IPS-20b (cell line): ENCODE data around the gene RANBP3.

Experiments
- H3K27ac ChIP-seq: one replicate; pipeline ENCODE4 v1.5.1; 2013; ENCODE audit warnings: low read length
- H3K27me3 ChIP-seq: 2 replicates; pipeline ENCODE4 v1.6.1; 2013; ENCODE audit warnings: mild to moderate bottlenecking, low read length, inconsistent platforms; ENCODE audit not compliant: insufficient read depth
- H3K36me3 ChIP-seq: 2 replicates; pipeline ENCODE4 v1.6.1; 2013; ENCODE audit warnings: low read depth, mild to moderate bottlenecking, inconsistent platforms, low read length, moderate library complexity; ENCODE audit not compliant: insufficient read depth
- H3K4me1 ChIP-seq: 2 replicates; pipeline ENCODE4 v1.6.1; 2013; ENCODE audit warnings: mild to moderate bottlenecking, control low read depth, inconsistent platforms, low read length, moderate library complexity; ENCODE audit not compliant: insufficient read depth
- H3K4me3 ChIP-seq: 2 replicates; pipeline ENCODE4 v1.5.1; 2013; ENCODE audit warnings: mild to moderate bottlenecking, low read length, inconsistent platforms
- H3K9ac ChIP-seq: 2 replicates; pipeline ENCODE4 v1.6.1; 2013; ENCODE audit warnings: low read depth, mild to moderate bottlenecking, inconsistent platforms, low read length, moderate library complexity
- H3K9me3 ChIP-seq: 2 replicates; pipeline ENCODE4 v1.6.1; 2013; ENCODE audit warnings: mild to moderate bottlenecking, low read depth, low read length, inconsistent platforms; ENCODE audit not compliant: insufficient read depth

The RANBP3 gene

DNA sequence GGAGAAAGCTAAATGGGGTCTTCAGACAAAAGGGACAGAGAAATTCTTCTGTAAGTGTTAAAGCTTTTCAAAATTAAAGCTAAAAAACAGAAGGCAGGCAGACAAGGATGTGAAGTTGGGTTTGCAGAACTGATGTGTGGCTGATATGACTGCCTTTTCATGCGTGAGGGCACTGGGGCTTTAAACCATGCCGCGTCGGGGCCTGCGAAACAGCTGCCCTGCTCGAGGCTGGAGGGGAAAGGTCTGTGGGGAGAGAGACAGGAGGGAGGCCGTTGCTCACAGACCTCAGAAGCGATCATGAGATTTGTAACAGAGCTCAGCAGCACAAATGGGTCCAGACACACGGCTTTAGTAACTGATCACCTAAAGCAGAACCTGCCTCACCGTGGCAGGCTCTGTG lies 40.4 kb downstream of the RANBP3 start:
- Histone ChIP-seq H3K9ac (no peak overlapping the region), H3K27ac (no peak overlapping the region), H3K4me1 (no peaks in the 10 kb centered on the region), H3K36me3 (peaks cover 62% of the 10 kb centered on the region), H3K27me3 (no peaks in the 10 kb centered on the region), H3K4me3 (no peak overlapping the region), H3K9me3 (no peaks in the 10 kb centered on the region)

DNA sequence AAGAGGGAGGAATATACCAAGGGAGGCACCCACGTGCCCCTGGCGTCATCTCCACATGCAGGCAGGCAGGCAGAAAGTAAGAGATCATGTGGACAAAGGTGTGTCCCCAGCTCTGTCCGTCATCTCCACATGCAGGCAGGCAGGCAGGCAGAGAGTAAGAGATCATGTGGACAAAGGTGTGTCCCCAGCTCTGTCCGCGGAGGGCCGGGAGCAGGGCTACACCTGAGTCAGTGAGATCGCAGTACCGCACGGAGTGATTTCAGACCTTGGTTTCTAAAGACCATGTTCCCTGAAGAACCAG lies 41.7 kb downstream of the RANBP3 start:
- H3K4me1 ChIP-seq: no peaks in the 10 kb centered on the region
- no peaks in the 10 kb centered on the region for H3K27me3 ChIP-seq
- no peak overlapping the region for H3K9ac ChIP-seq
- peaks cover 61% of the 10 kb centered on the region for H3K36me3 ChIP-seq
- H3K27ac ChIP-seq: no peak overlapping the region
- no peaks in the 10 kb centered on the region for H3K9me3 ChIP-seq
- H3K4me3 ChIP-seq: no peak overlapping the region

DNA sequence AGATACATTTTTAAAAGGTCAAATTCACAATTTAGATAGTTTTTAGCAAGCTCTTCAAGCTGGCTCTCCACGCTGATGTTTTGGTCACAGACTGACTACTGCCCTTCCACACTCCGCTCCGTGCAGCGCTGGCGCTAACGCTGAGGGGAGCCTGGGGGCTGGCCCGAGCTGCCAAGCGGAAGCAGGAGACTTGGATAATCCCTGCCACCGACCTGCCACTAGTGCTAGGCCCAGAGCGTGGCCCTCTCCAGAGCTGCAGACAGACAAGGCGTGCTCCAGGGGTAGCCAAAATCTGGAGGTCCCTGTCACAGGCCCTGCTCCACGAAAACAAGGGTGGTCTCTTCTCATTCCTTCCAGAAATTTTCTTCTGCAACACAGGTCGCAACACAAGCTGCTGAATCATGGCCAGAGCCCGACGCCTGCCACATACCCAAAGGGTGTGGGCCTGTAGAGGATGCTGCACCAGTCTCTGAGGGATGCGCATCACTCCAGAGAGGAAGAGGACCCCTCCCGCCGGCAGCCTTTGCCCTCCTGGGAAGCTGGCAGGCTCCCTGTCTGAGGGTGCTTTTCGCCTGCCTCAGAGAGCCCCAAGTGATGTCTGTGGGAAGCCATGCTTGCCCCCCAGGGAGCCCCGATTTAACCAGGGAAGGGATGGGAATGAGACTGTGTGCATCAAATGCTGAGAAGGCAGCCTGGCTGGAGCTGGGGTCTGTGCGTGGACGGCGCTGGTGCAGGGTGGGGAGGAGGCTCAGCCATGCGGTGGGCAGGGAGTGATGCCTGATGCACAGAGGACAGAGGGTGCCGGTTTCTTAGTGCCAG lies 42.3 kb downstream of the RANBP3 start:
- no peaks in the 10 kb centered on the region for H3K27me3 ChIP-seq
- H3K36me3 ChIP-seq: peaks cover 61% of the 10 kb centered on the region
- H3K9me3 ChIP-seq: no peaks in the 10 kb centered on the region
- no peak overlapping the region for H3K4me3 ChIP-seq
- no peaks in the 10 kb centered on the region for H3K4me1 ChIP-seq
- no peak overlapping the region for H3K27ac ChIP-seq
- no peak overlapping the region for H3K9ac ChIP-seq

DNA sequence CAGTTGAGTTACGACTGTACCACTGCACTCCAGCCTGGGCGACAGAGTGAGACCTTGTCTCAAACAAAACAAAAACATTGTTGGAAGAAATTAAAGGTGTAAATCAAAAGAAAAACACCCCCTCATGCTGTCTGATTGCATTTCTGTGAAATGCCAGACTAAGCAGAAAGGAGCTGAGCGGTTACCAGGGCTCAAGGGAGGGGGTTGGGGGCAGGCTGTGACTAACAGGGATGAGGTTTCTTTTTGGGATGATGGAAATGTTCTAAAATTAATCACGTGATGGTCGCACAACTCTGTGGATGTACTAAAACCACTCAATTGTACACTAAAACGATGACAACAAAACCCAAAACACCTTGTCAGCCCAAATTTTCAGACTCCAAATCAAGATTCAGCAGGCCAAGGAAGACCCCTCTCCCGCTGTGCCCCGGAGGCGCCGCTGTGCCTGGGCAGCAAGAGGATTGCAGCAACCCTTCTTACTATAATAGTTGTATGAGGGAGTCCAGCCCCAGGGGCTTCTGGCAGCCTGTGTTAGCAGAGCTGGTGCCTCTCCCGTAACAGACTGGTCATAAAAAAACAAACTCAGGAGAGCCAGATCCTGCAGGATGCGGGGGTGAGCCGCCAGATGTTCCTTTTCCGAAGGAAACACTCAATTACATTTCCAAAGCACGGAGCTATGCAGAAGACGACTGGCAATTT lies 43.0 kb downstream of the RANBP3 start:
- H3K27me3 ChIP-seq: no peaks in the 10 kb centered on the region
- H3K4me3 ChIP-seq: no peak overlapping the region
- no peak overlapping the region for H3K27ac ChIP-seq
- H3K4me1 ChIP-seq: no peaks in the 10 kb centered on the region
- H3K9me3 ChIP-seq: no peaks in the 10 kb centered on the region
- H3K9ac ChIP-seq: no peak overlapping the region
- H3K36me3 ChIP-seq: peaks cover 61% of the 10 kb centered on the region

DNA sequence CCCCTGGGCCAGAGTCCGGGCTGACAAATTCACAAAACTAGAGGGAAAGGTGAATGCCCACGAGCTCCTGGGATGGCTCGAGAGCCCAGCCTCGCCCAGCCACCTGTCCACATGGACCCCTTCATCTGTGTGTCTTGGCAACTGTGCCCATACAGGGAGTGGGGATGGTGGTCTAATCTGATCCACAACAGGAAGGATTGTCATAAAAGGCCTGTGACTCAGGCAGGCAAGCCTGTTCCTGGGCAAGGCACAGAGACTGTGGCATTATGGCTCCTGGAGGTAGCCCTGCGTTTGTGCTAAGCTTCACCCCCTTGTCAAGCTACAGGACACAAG lies 43.9 kb downstream of the RANBP3 start:
- Histone ChIP-seq H3K4me1 (no peaks in the 10 kb centered on the region), H3K9me3 (no peaks in the 10 kb centered on the region), H3K9ac (no peak overlapping the region), H3K27me3 (no peaks in the 10 kb centered on the region), H3K4me3 (no peak overlapping the region), H3K27ac (no peak overlapping the region), H3K36me3 (peaks cover 61% of the 10 kb centered on the region)

DNA sequence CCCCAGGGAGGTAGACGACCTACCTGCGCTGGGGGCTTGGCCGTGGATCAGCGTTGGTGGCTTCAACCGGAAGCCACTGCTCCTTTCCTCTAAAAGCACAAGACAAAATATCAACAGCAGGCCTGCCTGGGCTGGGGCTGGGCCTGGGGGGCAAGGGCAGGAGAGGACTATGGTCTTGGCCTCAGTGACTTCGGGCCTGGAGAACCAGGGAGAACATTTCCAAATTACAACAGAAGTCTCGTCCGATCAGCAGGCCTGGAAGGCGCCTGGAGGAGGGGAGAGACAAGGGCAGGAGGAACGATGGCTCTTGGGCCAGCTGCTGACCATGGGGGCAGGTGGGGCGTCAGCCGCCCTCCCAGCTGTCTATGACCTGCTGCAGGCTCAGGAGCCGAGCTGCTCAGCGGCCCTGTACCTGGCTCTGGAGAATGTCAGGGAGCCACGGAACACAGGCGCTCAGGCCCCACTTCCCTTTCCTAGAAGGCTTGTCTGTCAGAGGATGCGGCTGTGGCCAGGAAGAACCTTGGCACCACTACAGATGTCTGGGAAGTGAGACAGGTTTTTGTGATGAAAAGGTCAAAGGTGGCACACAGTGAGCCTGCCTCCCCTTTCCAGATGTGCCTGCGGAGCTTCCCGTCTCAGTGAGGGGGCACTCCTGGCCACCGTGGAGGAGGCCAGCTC lies 44.4 kb downstream of the RANBP3 start:
- Histone ChIP-seq H3K4me1 (no peaks in the 10 kb centered on the region), H3K36me3 (peaks cover 66% of the 10 kb centered on the region), H3K9ac (no peak overlapping the region), H3K27ac (no peak overlapping the region), H3K4me3 (no peak overlapping the region), H3K27me3 (no peaks in the 10 kb centered on the region), H3K9me3 (no peaks in the 10 kb centered on the region)

DNA sequence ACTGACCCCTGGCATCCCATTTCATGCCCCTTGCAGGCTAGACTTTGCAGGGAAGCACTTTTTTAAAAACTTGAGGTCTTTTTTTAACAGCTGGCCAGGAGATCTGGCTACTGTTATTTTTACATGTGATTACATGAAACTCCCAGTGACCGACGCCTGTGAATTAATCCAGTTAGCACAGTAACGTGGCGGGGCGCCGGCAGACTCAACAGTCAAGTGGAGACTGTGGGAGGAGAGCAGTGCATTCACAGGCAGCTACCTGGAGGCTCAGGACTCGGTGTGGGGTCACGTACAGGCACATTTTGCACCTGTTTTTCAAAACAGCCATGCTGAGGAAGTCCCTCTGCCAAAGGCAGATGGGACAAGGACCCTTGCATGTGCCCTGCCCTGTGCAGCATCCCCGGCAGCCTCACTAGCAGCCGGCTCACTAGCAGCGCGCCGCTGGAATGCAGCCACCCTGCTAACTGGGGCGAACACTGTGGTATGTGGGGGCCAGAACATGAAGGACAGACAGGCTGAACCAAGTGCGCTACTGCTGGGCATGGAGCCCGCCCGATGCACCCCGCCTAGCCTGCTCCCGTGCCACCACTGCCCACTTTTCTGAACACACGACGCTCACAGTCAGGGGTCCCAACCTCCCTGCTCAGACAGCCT lies 45.2 kb downstream of the RANBP3 start:
- Histone ChIP-seq H3K4me1 (no peaks in the 10 kb centered on the region), H3K9ac (no peak overlapping the region; the same call in 1 of the 2 replicates), H3K27ac (no peak overlapping the region), H3K4me3 (no peak overlapping the region), H3K36me3 (peaks cover 69% of the 10 kb centered on the region), H3K9me3 (no peaks in the 10 kb centered on the region), H3K27me3 (no peaks in the 10 kb centered on the region)

DNA sequence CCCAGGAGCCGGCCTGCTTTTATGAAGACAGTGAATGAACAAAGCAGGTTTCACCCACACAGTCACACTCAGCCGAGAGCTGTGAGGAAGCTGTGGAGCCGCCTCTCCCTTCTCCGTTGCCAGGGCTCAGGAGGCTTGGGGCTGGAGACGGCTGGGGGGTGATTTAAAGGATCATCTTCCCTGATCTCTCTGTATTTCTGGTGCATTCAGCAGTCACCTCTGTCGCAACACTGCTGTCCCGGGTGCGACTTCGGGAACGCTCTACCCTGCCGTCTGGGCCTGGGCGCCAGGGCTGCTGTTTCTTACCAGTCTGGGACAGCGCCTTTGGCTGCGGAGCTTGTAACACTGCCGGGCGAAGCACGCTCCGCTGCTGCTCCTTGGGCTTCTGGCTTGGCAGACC lies 45.8 kb downstream of the RANBP3 start:
- H3K27ac ChIP-seq: no peak overlapping the region
- no peaks in the 10 kb centered on the region for H3K9me3 ChIP-seq
- no peaks in the 10 kb centered on the region for H3K4me1 ChIP-seq
- H3K27me3 ChIP-seq: no peaks in the 10 kb centered on the region
- peaks cover 69% of the 10 kb centered on the region for H3K36me3 ChIP-seq
- no peak overlapping the region for H3K4me3 ChIP-seq
- H3K9ac ChIP-seq: no peak overlapping the region

DNA sequence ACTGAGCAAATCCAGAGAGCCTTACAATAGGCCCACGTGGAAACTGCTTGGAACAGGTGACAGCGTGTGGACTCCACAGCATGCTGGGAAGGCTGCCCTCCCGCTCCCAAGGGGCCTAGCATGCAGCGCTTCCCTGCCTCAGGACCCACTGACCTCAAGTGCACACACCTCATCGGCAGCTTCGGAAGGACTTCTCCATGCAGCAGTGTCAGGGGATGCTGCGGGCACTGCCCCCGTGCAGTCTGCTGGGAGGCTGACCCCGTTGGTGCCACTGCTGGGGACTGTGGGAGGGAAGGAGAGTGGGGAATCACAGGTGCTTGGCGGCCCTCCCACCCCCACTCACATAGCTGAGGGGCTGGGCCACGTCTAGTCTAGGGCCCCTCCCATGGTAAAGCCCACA lies 46.7 kb downstream of the RANBP3 start:
- no peak overlapping the region for H3K9ac ChIP-seq
- H3K27me3 ChIP-seq: no peaks in the 10 kb centered on the region
- H3K4me3 ChIP-seq: no peak overlapping the region
- H3K4me1 ChIP-seq: no peaks in the 10 kb centered on the region
- peaks cover 72% of the 10 kb centered on the region for H3K36me3 ChIP-seq
- H3K9me3 ChIP-seq: no peaks in the 10 kb centered on the region
- no peak overlapping the region for H3K27ac ChIP-seq

DNA sequence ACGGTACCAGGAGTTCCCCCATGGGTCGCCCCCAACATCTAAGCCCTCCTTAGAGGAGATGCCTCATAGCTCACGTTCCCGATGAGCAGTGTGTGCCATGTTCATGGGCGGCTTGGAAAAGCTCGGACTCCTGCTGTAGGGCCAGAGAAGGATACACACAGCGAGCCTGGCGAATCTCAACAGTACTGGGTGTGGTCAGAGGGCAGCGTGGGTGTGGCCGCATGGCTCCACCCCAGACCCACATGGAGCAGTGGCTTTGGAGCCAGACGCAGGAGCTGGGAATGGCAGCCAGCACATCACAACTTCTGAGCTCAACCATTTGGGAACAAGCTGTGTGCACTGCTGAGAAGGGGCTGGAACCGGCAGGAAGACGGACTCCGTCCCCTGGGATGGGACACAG lies 48.3 kb downstream of the RANBP3 start:
- no peaks in the 10 kb centered on the region for H3K9me3 ChIP-seq
- no peak overlapping the region for H3K4me3 ChIP-seq
- no peaks in the 10 kb centered on the region for H3K27me3 ChIP-seq
- no peak overlapping the region for H3K9ac ChIP-seq
- H3K36me3 ChIP-seq: peaks cover 83% of the 10 kb centered on the region
- no peaks in the 10 kb centered on the region for H3K4me1 ChIP-seq
- H3K27ac ChIP-seq: no peak overlapping the region

DNA sequence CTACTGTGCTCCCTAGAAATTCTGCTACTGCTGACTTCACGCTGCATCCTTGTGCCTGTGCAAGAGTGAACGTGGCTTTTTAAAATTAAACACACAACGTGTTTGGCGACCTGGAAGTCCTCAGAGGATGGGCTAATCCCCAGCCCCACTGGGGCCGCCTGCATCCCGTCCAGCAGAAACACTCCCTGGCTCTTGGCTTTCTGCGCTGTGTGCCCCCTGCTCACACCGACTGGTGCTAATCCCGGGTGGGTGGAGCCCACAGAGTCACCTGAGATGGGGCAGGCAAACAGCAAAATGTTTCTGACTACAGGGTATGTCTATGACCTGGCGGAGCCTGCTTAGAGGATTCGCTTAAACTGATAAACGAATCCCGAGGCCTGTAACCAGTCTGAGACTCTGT lies 48.8 kb downstream of the RANBP3 start:
- Histone ChIP-seq H3K9ac (no peak overlapping the region), H3K9me3 (no peaks in the 10 kb centered on the region), H3K27me3 (no peaks in the 10 kb centered on the region), H3K4me3 (no peak overlapping the region), H3K27ac (no peak overlapping the region), H3K4me1 (no peaks in the 10 kb centered on the region), H3K36me3 (peaks cover 87% of the 10 kb centered on the region)
